ENCODE data around the gene CGB3. TPM values are rescaled to one million over a fixed set of nuclear protein-coding genes. Genes with fewer than 3 reads are reported as not detected.

The CGB3 gene
- total RNA-seq, 4 donors from 2014 or later = not detected

DNA sequence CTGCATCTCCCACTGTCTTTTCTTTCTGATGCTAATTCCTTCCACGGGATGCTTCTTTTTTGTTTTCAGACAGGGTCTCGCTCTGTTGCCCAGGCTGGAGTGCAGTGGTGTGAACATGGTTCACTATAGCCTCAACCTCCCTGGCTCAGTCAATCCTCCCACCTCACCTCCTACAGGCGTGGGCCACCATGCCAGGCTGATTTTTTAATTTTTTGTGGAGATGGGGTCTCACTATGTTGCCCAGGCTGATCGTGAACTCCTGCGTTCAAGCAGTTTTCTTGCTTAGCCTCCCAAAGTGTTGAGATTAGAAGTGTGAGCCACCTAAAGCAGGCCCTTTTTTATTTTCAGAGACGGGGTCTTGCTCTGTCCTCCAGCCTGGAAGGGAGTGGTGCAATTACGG lies 35.8 kb downstream of the CGB3 start:
- no peak overlapping the region for H3K4me3 ChIP-seq (ENCODE audit: low read depth, poor library complexity, severe bottlenecking)
- WGBS, 2 donors = 97% methylated on average over 7 of the region's 7 CpGs
- TF ChIP-seq, protein P1, sequence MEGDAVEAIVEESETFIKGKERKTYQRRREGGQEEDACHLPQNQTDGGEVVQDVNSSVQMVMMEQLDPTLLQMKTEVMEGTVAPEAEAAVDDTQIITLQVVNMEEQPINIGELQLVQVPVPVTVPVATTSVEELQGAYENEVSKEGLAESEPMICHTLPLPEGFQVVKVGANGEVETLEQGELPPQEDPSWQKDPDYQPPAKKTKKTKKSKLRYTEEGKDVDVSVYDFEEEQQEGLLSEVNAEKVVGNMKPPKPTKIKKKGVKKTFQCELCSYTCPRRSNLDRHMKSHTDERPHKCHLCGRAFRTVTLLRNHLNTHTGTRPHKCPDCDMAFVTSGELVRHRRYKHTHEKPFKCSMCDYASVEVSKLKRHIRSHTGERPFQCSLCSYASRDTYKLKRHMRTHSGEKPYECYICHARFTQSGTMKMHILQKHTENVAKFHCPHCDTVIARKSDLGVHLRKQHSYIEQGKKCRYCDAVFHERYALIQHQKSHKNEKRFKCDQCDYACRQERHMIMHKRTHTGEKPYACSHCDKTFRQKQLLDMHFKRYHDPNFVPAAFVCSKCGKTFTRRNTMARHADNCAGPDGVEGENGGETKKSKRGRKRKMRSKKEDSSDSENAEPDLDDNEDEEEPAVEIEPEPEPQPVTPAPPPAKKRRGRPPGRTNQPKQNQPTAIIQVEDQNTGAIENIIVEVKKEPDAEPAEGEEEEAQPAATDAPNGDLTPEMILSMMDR (IDR thresholded peaks at IDR 0.05) = no peak
- TF ChIP-seq POLR2A (IDR thresholded peaks at IDR 0.05) = no peak
- no peak for DNase-seq (ENCODE audit: low spot score in 2 of 2)
- intact Hi-C loops (cut with DNase I; ENCODE audit: low total_unique reads) = no loop called here

DNA sequence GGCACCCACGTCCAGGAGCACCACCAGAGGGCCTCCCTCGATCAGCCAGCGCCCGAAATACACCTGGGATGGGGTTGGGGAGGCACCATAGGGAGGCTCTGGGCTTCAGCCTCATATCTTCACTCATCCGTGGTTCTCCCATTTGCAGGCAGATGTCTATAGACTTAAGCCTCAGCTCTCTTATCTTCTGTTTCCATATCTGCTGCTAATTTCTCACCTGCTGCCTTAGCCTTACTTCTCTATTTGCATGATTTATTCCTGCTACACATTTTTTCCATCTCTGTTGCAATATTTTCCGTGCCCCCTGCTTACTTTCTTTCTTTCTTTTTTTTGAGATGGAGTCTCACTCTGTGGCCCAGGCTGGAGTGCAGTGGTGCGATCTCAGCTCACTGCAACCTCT lies 36.8 kb downstream of the CGB3 start:
- WGBS, 2 donors = 86 to 91% methylated on average over 7 of the region's 7 CpGs
- H3K4me3 ChIP-seq (ENCODE audit: low read depth, poor library complexity, severe bottlenecking) = no peak overlapping the region
- intact Hi-C loops (cut with DNase I; ENCODE audit: low total_unique reads) = no loop called here
- no peak for DNase-seq (ENCODE audit: low spot score in 2 of 2)
- TF ChIP-seq, protein P1 (IDR thresholded peaks at IDR 0.05) = no peak
- no peak for TF ChIP-seq POLR2A (IDR thresholded peaks at IDR 0.05)

DNA sequence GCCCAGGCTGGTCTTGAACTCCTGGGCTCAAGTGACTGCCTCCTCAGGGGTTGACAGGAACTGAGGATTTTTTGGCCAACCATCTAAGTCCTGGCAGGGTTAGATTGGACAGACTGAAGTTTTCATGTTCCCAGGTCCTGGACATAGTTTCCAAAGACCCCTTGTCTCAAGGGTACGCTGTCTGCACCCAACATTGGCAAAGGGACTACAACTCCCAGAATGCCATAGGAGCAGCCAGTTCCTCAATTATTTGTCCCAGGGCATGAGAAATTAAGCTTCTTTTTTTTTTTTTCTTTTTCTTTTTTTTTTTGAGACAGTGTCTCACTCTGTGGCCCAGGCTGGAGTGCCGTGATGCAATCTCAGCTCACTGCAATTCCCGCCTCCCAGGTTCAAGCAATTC lies 37.9 kb downstream of the CGB3 start:
- no peak overlapping the region for H3K4me3 ChIP-seq (ENCODE audit: low read depth, poor library complexity, severe bottlenecking)
- intact Hi-C loops (cut with DNase I; ENCODE audit: low total_unique reads) = no loop called here
- TF ChIP-seq, protein P1 (IDR thresholded peaks at IDR 0.05) = no peak
- no peak for TF ChIP-seq POLR2A (IDR thresholded peaks at IDR 0.05)
- DNase-seq (ENCODE audit: low spot score in 2 of 2) = no peak
- 93 to 94% methylated on average over 3 of the region's 3 CpGs for WGBS, 2 donors

DNA sequence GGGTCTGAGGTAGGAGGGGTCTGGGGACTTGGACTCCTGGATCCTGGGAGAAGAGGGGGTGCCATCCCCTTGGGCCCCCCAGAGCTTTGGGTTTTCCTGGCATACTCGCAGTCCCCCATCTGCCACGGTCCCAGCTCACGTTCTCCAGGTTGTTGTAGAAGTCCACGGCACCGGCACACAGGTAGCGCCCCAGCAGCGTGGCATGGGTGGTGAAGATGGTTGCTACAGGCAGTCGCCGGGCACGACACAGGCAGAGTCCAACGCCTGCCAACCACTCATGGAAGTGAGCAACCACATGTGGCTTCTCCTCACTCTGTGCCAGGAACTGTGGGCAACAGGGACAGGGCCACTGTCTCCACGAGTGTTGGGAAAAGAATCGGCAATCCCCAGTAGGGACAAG lies 38.4 kb downstream of the CGB3 start:
- H3K4me3 ChIP-seq (ENCODE audit: low read depth, poor library complexity, severe bottlenecking) = no peak overlapping the region
- WGBS, 2 donors = 91 to 94% methylated on average over 13 of the region's 13 CpGs
- intact Hi-C loops (cut with DNase I; ENCODE audit: low total_unique reads) = no loop called here
- TF ChIP-seq, protein P1 (IDR thresholded peaks at IDR 0.05) = no peak
- TF ChIP-seq POLR2A (IDR thresholded peaks at IDR 0.05) = no peak
- DNase-seq (ENCODE audit: low spot score in 2 of 2) = no peak

DNA sequence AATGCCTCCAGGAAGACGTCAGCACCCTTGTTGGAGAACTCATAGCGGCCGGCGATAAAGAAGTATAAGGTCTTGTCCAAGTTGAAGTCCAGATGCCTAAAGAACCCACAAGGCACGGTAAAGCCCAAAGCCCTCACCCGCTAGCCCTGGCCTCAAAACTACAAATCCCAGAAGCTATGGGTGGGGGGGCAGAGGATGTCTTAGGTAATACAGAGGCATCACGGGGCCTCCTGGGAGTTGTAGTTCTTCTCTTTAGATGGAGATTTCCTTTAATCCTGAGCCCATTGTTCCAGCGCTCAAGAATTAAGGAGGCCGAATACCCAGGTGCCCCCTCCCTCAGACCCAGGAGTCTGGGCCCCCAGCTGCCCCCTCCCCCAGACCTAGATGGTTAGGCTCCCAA lies 41.9 kb downstream of the CGB3 start:
- 87 to 97% methylated on average over 9 of the region's 9 CpGs for WGBS, 2 donors
- DNase-seq (ENCODE audit: low spot score in 2 of 2) = no peak
- no peak overlapping the region for H3K4me3 ChIP-seq (ENCODE audit: low read depth, poor library complexity, severe bottlenecking)
- intact Hi-C loops (cut with DNase I; ENCODE audit: low total_unique reads) = no loop called here
- no peak for TF ChIP-seq POLR2A (IDR thresholded peaks at IDR 0.05)
- TF ChIP-seq, protein P1 (IDR thresholded peaks at IDR 0.05) = no peak

DNA sequence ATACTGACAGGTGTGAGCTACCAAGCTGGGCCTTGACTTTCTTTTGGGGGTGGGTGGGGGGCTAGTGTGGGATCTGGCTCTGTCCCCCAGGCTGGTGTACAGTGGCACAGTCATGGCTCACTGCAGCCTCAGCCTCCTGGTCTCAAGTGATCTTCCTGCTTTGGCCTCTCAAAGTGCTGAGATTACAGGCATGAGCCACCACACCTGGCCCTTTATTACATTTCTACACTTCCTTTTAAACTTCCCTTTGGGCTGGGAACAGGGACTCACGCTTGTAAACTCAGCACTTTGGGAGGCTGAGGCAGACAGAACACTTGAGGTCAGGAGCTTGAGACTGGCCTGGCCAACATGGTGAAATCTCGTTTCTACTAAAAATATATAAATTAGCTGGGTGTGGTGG lies 47.1 kb downstream of the CGB3 start:
- intact Hi-C loops (cut with DNase I; ENCODE audit: low total_unique reads) = no loop called here
- TF ChIP-seq POLR2A (IDR thresholded peaks at IDR 0.05) = no peak
- TF ChIP-seq, protein P1 (IDR thresholded peaks at IDR 0.05) = no peak
- 71 to 79% methylated on average over 2 of the region's 2 CpGs for WGBS, 2 donors
- DNase-seq (ENCODE audit: low spot score in 2 of 2) = no peak
- no peak overlapping the region for H3K4me3 ChIP-seq (ENCODE audit: low read depth, poor library complexity, severe bottlenecking)

Measured in lower leg skin (tissue), 4 donors.